ENCODE measurements around the gene RCSD1.

GRCh38 chr1:167602840-167603239, 27.2 kb upstream of the RCSD1 start:
- no peak for TF ChIP-seq RAD21 (IDR thresholded peaks at IDR 0.05; ENCODE audit: low read depth)
- TF ChIP-seq REST (IDR thresholded peaks at IDR 0.05; ENCODE audit: low read depth) = no peak
- no peak for TF ChIP-seq YY1 (IDR thresholded peaks at IDR 0.05; ENCODE audit: low read depth)
- TF ChIP-seq NFIC (IDR thresholded peaks at IDR 0.05) = no peak
- TF ChIP-seq MAX (IDR thresholded peaks at IDR 0.05) = no peak
- TF ChIP-seq TAF1 (IDR thresholded peaks at IDR 0.05; ENCODE audit: low read depth) = no peak
- TF ChIP-seq EP300 (IDR thresholded peaks at IDR 0.05; ENCODE audit: borderline replicate concordance) = no peak
- no peak for TF ChIP-seq CREB1 (IDR thresholded peaks at IDR 0.05; ENCODE audit: low read depth)
- no peak for TF ChIP-seq CEBPB (IDR thresholded peaks at IDR 0.05)
